HG03469 (cell line): ENCODE results near the gene HIRA.
"Not testable (repeated sequence)": the region's sequence is repeated elsewhere in the genome, so short reads cannot be mapped to it uniquely, and the experiment has no call there.

Source experiments
- ATAC-seq: cut with Tn5 transposase; IDR thresholded peaks from one replicate; pipeline ENCODE4 v1.9.1; 2021; ENCODE audit warnings: mild to moderate bottlenecking, moderate library complexity, moderate number of reproducible peaks; ENCODE audit not compliant: unreplicated experiment

Gene HIRA

GRCh38 chr22:19463491-19464469 is 32.2 kb upstream of the HIRA start:
- ATAC-seq: no peak

- ATAC-seq: no peak
Measured at GRCh38 chr22:19463008-19463407, 31.5 kb upstream of the HIRA start.

GRCh38 chr22:19461506-19461905 is 30.0 kb upstream of the HIRA start:
- no peak for ATAC-seq

GRCh38 chr22:19460036-19460435 is 28.5 kb upstream of the HIRA start:
- ATAC-seq: no peak

- no peak for ATAC-seq
Measured at GRCh38 chr22:19457828-19458428, 26.4 kb upstream of the HIRA start.

- no peak for ATAC-seq
Measured at GRCh38 chr22:19456541-19456940, 25.0 kb upstream of the HIRA start.

GRCh38 chr22:19455585-19456370 is 24.2 kb upstream of the HIRA start:
- ATAC-seq: no peak

- no peak for ATAC-seq
Measured at GRCh38 chr22:19455033-19455432, 23.5 kb upstream of the HIRA start.

GRCh38 chr22:19454156-19454555 is 22.6 kb upstream of the HIRA start:
- ATAC-seq: no peak

GRCh38 chr22:19453718-19454117 is 22.2 kb upstream of the HIRA start:
- no peak for ATAC-seq

- ATAC-seq: no peak
Measured at GRCh38 chr22:19451570-19451969, 20.0 kb upstream of the HIRA start.

GRCh38 chr22:19450363-19451175 is 19.0 kb upstream of the HIRA start:
- no peak for ATAC-seq

GRCh38 chr22:19449422-19449767 is 17.9 kb upstream of the HIRA start:
- ATAC-seq: no peak

- ATAC-seq: no peak
Measured at GRCh38 chr22:19448739-19449421, 17.3 kb upstream of the HIRA start.

GRCh38 chr22:19448076-19448607 is 16.6 kb upstream of the HIRA start:
- ATAC-seq: peak; percentile 27

- peak; percentile 55 for ATAC-seq
Measured at GRCh38 chr22:19447330-19448075, 16.0 kb upstream of the HIRA start, which contains the start of gene C22orf39. C22orf39 (minus strand) TSS chr22:19447711; CDS start chr22:19447688, 23 bp downstream.

GRCh38 chr22:19446603-19447329 is 15.2 kb upstream of the HIRA start:
- ATAC-seq: no peak

GRCh38 chr22:19445279-19445982 is 13.9 kb upstream of the HIRA start:
- not testable (repeated sequence) for ATAC-seq
